ENCODE measurements around the gene CEP57L1. TPM values are rescaled to one million over a fixed set of nuclear protein-coding genes. Genes with fewer than 3 reads are reported as not detected.

CEP57L1 gene
- total RNA-seq, 4 donors from 2014 or later = 10.3 to 18.8 (median 13.8) TPM

DNA sequence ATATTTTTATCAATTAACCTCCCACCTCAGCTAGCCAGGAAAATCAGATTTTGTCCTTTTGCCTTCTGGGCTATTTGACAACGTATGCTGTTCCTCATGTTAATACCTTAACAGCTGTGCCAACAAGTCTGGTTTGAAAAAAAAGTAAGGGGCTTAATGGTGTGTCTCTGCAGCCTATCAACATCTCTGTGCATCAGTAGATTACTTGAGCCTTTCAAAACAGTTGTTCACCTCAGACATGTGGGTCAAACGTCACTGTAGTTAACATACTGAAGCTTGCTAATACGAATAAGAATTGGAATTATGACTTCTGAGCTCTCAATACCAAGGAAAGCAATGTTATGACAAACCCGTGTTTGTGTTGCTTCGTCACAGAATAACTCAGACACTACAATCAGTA is 23.0 kb downstream of the CEP57L1 start:
- H3K4me1 ChIP-seq = peaks cover 40% of the 10 kb centered on the region
- no peak overlapping the region for H3K4me3 ChIP-seq
- H3K36me3 ChIP-seq = no peaks in the 10 kb centered on the region
- H3K9me3 ChIP-seq = no peaks in the 10 kb centered on the region
- DNase-seq (ENCODE audit: low spot score in 2 of 2) = no peak
- no peak for TF ChIP-seq POLR2A (IDR thresholded peaks at IDR 0.05)
- TF ChIP-seq EP300 (IDR thresholded peaks at IDR 0.05) = no peak
- no peak for TF ChIP-seq POLR2AphosphoS5 (IDR thresholded peaks at IDR 0.05)
- TF ChIP-seq, protein P1, sequence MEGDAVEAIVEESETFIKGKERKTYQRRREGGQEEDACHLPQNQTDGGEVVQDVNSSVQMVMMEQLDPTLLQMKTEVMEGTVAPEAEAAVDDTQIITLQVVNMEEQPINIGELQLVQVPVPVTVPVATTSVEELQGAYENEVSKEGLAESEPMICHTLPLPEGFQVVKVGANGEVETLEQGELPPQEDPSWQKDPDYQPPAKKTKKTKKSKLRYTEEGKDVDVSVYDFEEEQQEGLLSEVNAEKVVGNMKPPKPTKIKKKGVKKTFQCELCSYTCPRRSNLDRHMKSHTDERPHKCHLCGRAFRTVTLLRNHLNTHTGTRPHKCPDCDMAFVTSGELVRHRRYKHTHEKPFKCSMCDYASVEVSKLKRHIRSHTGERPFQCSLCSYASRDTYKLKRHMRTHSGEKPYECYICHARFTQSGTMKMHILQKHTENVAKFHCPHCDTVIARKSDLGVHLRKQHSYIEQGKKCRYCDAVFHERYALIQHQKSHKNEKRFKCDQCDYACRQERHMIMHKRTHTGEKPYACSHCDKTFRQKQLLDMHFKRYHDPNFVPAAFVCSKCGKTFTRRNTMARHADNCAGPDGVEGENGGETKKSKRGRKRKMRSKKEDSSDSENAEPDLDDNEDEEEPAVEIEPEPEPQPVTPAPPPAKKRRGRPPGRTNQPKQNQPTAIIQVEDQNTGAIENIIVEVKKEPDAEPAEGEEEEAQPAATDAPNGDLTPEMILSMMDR (IDR thresholded peaks at IDR 0.05) = no peak
- H3K27ac ChIP-seq = no peak overlapping the region
- WGBS = 85% methylated on average over 5 of the region's 5 CpGs
- H3K27me3 ChIP-seq = no peaks in the 10 kb centered on the region

DNA sequence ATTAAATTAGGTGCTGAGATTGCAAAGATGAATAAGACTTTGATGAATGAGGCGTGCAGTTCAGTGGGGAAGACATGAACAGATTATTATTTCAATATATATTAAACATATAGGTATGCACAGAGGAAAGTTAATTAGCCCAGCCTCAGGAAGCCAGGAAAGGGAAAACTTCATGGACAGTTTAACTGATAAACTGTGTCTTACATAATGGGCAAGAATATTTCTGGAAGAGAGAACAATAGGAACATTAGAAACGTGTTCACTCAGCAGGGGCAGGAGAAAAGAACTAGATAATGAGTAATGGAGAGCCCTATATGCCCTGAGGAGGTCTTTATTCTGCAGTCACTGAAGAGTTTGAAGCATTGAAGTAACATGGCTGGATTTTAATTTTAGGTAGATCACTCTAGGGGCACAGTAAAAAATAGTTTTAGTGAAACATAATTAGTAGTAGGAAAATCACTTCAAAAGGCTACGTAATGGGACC is 23.6 kb downstream of the CEP57L1 start:
- no peak overlapping the region for H3K4me3 ChIP-seq
- H3K4me1 ChIP-seq = peaks cover 40% of the 10 kb centered on the region
- 76% methylated on average over 3 of the region's 3 CpGs for WGBS
- TF ChIP-seq POLR2A (IDR thresholded peaks at IDR 0.05) (no peak), POLR2AphosphoS5 (IDR thresholded peaks at IDR 0.05) (no peak), EP300 (IDR thresholded peaks at IDR 0.05) (no peak)
- TF ChIP-seq, protein P1 (IDR thresholded peaks at IDR 0.05) = no peak
- no peak for DNase-seq (ENCODE audit: low spot score in 2 of 2)
- no peak overlapping the region for H3K27ac ChIP-seq
- no peaks in the 10 kb centered on the region for H3K36me3 ChIP-seq
- H3K27me3 ChIP-seq = no peaks in the 10 kb centered on the region
- no peaks in the 10 kb centered on the region for H3K9me3 ChIP-seq

DNA sequence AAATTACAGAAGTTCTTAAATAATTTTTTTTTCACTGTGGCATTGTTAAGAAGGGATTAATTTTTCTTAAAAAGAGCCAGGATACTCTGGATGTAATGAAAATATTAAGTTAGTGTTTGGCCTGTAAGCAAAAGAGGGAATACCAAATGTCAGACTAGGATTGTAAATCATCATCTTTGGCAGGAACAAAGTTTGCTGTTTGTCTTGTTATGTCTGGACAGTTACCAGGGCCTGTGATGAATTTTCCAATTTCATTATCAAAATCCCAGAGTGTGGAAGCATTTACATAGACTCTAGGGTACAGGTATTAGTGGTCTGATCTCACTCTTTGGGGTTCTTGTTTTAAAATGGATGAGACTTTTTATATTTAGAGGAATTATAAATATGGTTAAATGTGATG is 26.1 kb downstream of the CEP57L1 start:
- H3K4me1 ChIP-seq = peaks cover 40% of the 10 kb centered on the region

GRCh38 chr6:109124219-109124618 is 28.9 kb downstream of the CEP57L1 start:
- Histone ChIP-seq H3K9me3 (no peaks in the 10 kb centered on the region), H3K4me3 (no peak overlapping the region), H3K36me3 (no peaks in the 10 kb centered on the region), H3K27ac (no peak overlapping the region), H3K4me1 (peaks cover 18% of the 10 kb centered on the region), H3K27me3 (no peaks in the 10 kb centered on the region)
- DNase-seq (ENCODE audit: low spot score in 2 of 2) = no peak
- 93% methylated on average over 2 of the region's 2 CpGs for WGBS
- TF ChIP-seq POLR2A (IDR thresholded peaks at IDR 0.05) (no peak), POLR2AphosphoS5 (IDR thresholded peaks at IDR 0.05) (no peak), EP300 (IDR thresholded peaks at IDR 0.05) (no peak)
- TF ChIP-seq, protein P1 (IDR thresholded peaks at IDR 0.05) = no peak

More for the DNA sequence above, 26.1 kb downstream of the CEP57L1 start:
- DNase-seq (ENCODE audit: low spot score in 2 of 2) = no peak
- no peaks in the 10 kb centered on the region for H3K27me3 ChIP-seq
- no peak overlapping the region for H3K4me3 ChIP-seq
- H3K9me3 ChIP-seq = no peaks in the 10 kb centered on the region
- no peak for TF ChIP-seq POLR2AphosphoS5 (IDR thresholded peaks at IDR 0.05)
- TF ChIP-seq, protein P1 (IDR thresholded peaks at IDR 0.05) = no peak
- no peak for TF ChIP-seq EP300 (IDR thresholded peaks at IDR 0.05)
- TF ChIP-seq POLR2A (IDR thresholded peaks at IDR 0.05) = no peak
- no peaks in the 10 kb centered on the region for H3K36me3 ChIP-seq
- H3K27ac ChIP-seq = no peak overlapping the region

DNA sequence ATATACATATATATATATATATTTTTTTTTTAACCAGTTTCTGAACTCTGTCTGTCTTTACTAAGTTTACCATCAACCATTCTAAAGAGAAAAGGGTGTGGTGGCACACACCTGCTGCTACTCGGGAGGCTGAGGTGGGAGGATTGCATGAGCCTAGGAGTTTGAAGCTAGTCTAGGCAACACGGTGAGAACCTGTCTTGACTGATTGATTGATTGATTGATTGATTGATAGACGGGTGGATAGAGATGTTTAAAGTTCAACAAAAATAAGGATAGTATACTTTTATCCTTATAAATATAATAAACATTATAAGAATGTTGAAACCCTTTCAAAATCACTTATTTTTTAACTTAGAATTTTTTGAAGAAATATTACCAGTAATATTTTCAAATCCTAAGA is 30.2 kb downstream of the CEP57L1 start:
- TF ChIP-seq POLR2A (IDR thresholded peaks at IDR 0.05) (no peak), EP300 (IDR thresholded peaks at IDR 0.05) (no peak), POLR2AphosphoS5 (IDR thresholded peaks at IDR 0.05) (no peak)
- TF ChIP-seq, protein P1 (IDR thresholded peaks at IDR 0.05) = no peak
- Histone ChIP-seq H3K4me1 (peaks cover 11% of the 10 kb centered on the region), H3K36me3 (no peaks in the 10 kb centered on the region), H3K9me3 (no peaks in the 10 kb centered on the region), H3K27me3 (no peaks in the 10 kb centered on the region), H3K4me3 (no peak overlapping the region), H3K27ac (no peak overlapping the region)
- no peak for DNase-seq (ENCODE audit: low spot score in 2 of 2)
- WGBS = 77% methylated on average over 3 of the region's 3 CpGs

Measured in suprapubic skin (tissue), 4 donors.